HepG2 (cell line): ENCODE results near the gene PC. TPM values are rescaled to one million over a fixed set of nuclear protein-coding genes. Genes with fewer than 3 reads are reported as not detected.

Experiments used
- ATAC-seq: fragments of 200-7000 bp; cut with Tn5 transposase; 3 replicates; pipeline ENCODE4 v1.9.1; 2020; ENCODE audit warnings: mild to moderate bottlenecking, moderate library complexity
- BruUV-seq: library from RNA; stranded (reverse); fragments of 400-500 nt; replicated peaks from 2 replicates; lab custom pipeline; 2021; lab: Mats Ljungman, UMichigan
- CTCF ChIA-PET: fragments of 300-600 bp; formaldehyde crosslinking; extraction: SDS; loops from one replicate; lab custom pipeline; 2021; ENCODE audit warnings: low total read pairs, inconsistent platforms, low intra/inter-chr PET ratio; lab: Yijun Ruan, JAX
- POLR2A ChIA-PET: fragments of 350-600 bp; sonication (Branson Sonifier 250); formaldehyde crosslinking; loops from one replicate; lab custom pipeline; 2020; ENCODE audit warnings: antibody characterized with exemption, inconsistent platforms; lab: Yijun Ruan, JAX
- DNase-seq: peaks from one replicate; pipeline ENCODE4 v3.0.0-alpha.2; 2015; ENCODE audit warnings: low spot score
- FAIRE-seq: peaks from 3 replicates; lab custom pipeline; 2011; peaks lifted over from hg19 to GRCh38; lab: Jason Lieb, UNC
- H2AFZ ChIP-seq: one replicate; pipeline ENCODE4 v1.6.1; 2011; ENCODE audit warnings: low read length, inconsistent platforms
- H3K27ac ChIP-seq: fragments of 300-600 bp; 3 replicates; pipeline ENCODE4 v1.8.0; 2011; ENCODE audit warnings: mixed run types, mild to moderate bottlenecking, mixed read lengths, low read length, inconsistent platforms; ENCODE audit not compliant: insufficient read depth; ENCODE audit errors: extremely low read length
- H3K27me3 ChIP-seq, 2 experiments: fragments of 200-600 bp in 1 of 2; 2 replicates in 1 of 2; 3 replicates in 1 of 2; pipeline versions ENCODE4 v1.6.0 to v1.8.0; 2011; ENCODE audit warnings: low read length in 2 of 2, mild to moderate bottlenecking in 2 of 2, moderate library complexity in 2 of 2, inconsistent platforms in 1 of 2; ENCODE audit not compliant: insufficient read depth in 2 of 2, control insufficient read depth in 1 of 2
- H3K36me3 ChIP-seq, 2 experiments: fragments of 200-600 bp in 1 of 2; replicated peaks in 1 of 2; 2 replicates in 1 of 2; 3 replicates in 1 of 2; pipeline versions ENCODE4 v1.5.1 to v1.8.0; 2011; ENCODE audit warnings: low read length in 2 of 2, inconsistent platforms in 1 of 2; ENCODE audit not compliant: insufficient read depth in 2 of 2, control insufficient read depth in 1 of 2
- H3K4me1 ChIP-seq: 2 replicates; pipeline ENCODE4 v1.5.1; 2012; ENCODE audit warnings: low read length, inconsistent platforms; ENCODE audit not compliant: insufficient read depth
- H3K4me2 ChIP-seq: 2 replicates; pipeline ENCODE4 v1.6.0; 2011; ENCODE audit warnings: low read depth, low read length, inconsistent platforms
- H3K4me3 ChIP-seq, 3 experiments: fragments of 200-600 bp in 1 of 3; sonication (generic), shearing (Covaris generic) in 1 of 3; replicated peaks in 1 of 3; 2 replicates each; pipeline ENCODE4 v1.5.1; 2011 to 2016; ENCODE audit warnings: low read length in 3 of 3, inconsistent platforms in 2 of 3, low read depth in 2 of 3, mild to moderate bottlenecking in 2 of 3, control low read depth in 1 of 3, mixed read lengths in 1 of 3; ENCODE audit not compliant: insufficient read depth in 1 of 3
- H3K79me2 ChIP-seq: one replicate; pipeline ENCODE4 v1.6.1; 2011; ENCODE audit warnings: low read length, inconsistent platforms; ENCODE audit not compliant: insufficient read depth
- H3K9ac ChIP-seq: 2 replicates; pipeline ENCODE4 v1.6.0; 2011; ENCODE audit warnings: mild to moderate bottlenecking, low read depth, low read length, inconsistent platforms; ENCODE audit not compliant: insufficient read depth
- H3K9me3 ChIP-seq: 2 replicates; pipeline ENCODE4 v1.5.1; 2012; ENCODE audit warnings: mild to moderate bottlenecking, low read length
- H4K20me1 ChIP-seq: 2 replicates; pipeline ENCODE4 v1.6.0; 2011; ENCODE audit warnings: inconsistent platforms, mild to moderate bottlenecking, low read length, moderate library complexity; ENCODE audit not compliant: insufficient read depth
- AGO2 ChIP-seq: fragments of 200-400 bp; formaldehyde crosslinking; optimal IDR thresholded peaks from 2 replicates; pipeline ENCODE3; 2017; ENCODE audit warnings: mild to moderate bottlenecking, low read depth, low read length, moderate library complexity
- FOXA1 ChIP-seq, 2 experiments: fragments of 450-650 bp in 1 of 2; sonication (generic) in 1 of 2; formaldehyde crosslinking in 1 of 2; IDR thresholded peaks; 2 replicates each; pipeline versions ENCODE4 v1.4.0 to v1.6.1; 2016 to 2020; ENCODE audit warnings: missing genetic modification reagents in 1 of 2
- RARA ChIP-seq: IDR thresholded peaks from 2 replicates; pipeline ENCODE4 v1.6.1; 2016; ENCODE audit warnings: missing genetic modification reagents, missing compliant biosample characterization
- SNAPC2 ChIP-seq: sonication (generic); formaldehyde crosslinking; IDR thresholded peaks from 2 replicates; pipeline ENCODE4 v1.8.1; 2022; ENCODE audit warnings: mild to moderate bottlenecking, missing genetic modification reagents
- ZNF781 ChIP-seq: sonication (generic); formaldehyde crosslinking; IDR thresholded peaks from 2 replicates; pipeline ENCODE4 v1.5.1; 2020; ENCODE audit warnings: borderline replicate concordance, mild to moderate bottlenecking, missing genetic modification reagents; ENCODE audit errors: not compliant biosample characterization
- ZNF841 ChIP-seq: sonication (generic); formaldehyde crosslinking; IDR thresholded peaks from 2 replicates; pipeline ENCODE4 v1.8.1; 2023; ENCODE audit warnings: missing genetic modification reagents, borderline replicate concordance
- WGBS: methylation state at CpG from one replicate; pipeline ENCODE4 v1.1.6; 2017; ENCODE audit warnings: low lambda C conversion rate; 5-methylcytosine and 5-hydroxymethylcytosine counted together
- in situ Hi-C: cut with HindIII; loops from 2 replicates; pipeline ENCODE4 v1.10.0; 2017; ENCODE audit warnings: low pct_unique_long_range_greater_than_20kb; ENCODE audit not compliant: extremely low pct_ligation_motif_present
- intact Hi-C: fragments of 100-400 bp; cut with micrococcal nuclease; formaldehyde crosslinking; loops from one replicate; pipeline ENCODE4 v1.10.0; 2022; ENCODE audit not compliant: unreplicated experiment
- polyA plus RNA-seq, 8 experiments: library from polyadenylated mRNA; depleted of rRNA in 3 of 8; stranded (reverse) in 7 of 8; unstranded in 1 of 8; fragments of >200 nt; fragmentation: Illumina TruSeq in 4 of 8; extraction: Trizol in 4 of 8; gene quantifications; 2 replicates each; pipeline versions ENCODE4 v1.2.1 to v1.2.3, GENCODE V29; 2011 to 2016; ENCODE audit warnings: low read depth in 4 of 8, missing spikeins in 1 of 8, mixed read lengths in 1 of 8; ENCODE audit not compliant: insufficient read depth in 1 of 8
- total RNA-seq, 5 experiments: library from RNA; depleted of rRNA; stranded (reverse); fragments of >200 nt; fragmentation: Illumina TruSeq; extraction: Trizol; gene quantifications; 2 replicates each; pipeline ENCODE4 v1.2.3, GENCODE V29; 2016; ENCODE audit warnings: low read depth in 1 of 5
- TF ChIP-seq, protein P1 (sequence below): sonication (generic); formaldehyde crosslinking; IDR thresholded peaks from 2 replicates; pipeline ENCODE4 v1.4.0; 2020; ENCODE audit warnings: missing genetic modification reagents
- TF ChIP-seq, protein P2 (sequence below): sonication (generic); formaldehyde crosslinking; IDR thresholded peaks from 2 replicates; pipeline ENCODE4 v1.5.0; 2020; ENCODE audit warnings: missing genetic modification reagents, mild to moderate bottlenecking, borderline replicate concordance
- TF ChIP-seq, protein P3 (sequence below): IDR thresholded peaks from 2 replicates; pipeline ENCODE4 v1.6.1; 2016; ENCODE audit warnings: low read depth

Gene PC
- total and polyA plus RNA-seq, 2 of the 13 experiments (the other 11 are each of a cell fraction or from before 2014, with no cell fraction given), result 29.0 to 39.0 TPM

DNA sequence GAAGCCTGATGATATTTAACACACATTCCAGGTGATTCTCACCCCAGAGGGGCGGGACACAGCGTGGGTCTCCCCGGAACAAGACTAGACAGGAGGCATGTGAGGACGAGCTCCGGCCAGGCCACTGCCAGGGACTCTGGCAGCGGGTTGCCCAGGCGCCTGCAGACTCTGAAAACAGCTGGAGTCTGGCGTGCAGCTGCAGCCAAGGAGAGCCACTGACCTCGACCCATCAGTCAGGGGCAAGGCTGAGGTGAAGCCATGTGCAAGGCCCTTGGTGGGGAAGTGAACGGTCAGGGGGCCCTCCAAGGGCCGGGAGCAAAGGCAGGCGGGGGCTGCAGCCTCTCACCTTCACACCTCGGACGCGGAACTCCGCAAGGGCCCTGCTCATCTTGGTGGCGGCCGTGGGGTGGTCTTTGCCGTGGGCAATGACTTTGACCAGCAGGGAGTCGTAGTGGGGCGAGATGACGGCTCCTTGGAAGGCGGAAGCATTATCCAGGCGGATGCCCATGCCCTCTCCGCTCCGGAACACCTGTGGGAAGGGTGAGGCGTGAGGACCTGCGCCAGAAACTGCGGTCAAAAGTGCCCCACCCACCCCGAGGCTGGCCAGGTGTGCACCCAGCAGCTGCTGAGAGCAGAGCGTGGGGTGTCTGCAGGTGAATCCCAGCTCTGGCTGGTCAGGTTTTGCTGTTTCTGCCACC lies 94.6 kb downstream of the PC start:
- intact Hi-C loops, result no loop called here
- CTCF ChIA-PET, result no interaction called here

More for the DNA sequence above, 94.6 kb downstream of the PC start:
- TF ChIP-seq ZNF841 (CRISPR knock-in tag) (no peak), SNAPC2 (CRISPR knock-in tag) (no peak), FOXA1 (IDR thresholded peaks at IDR 0.05) (no peak), FOXA1 (CRISPR knock-in tag; IDR thresholded peaks at IDR 0.05) (no peak), RARA (CRISPR knock-in tag) (no peak), ZNF781 (CRISPR knock-in tag) (no peak), AGO2 (peak; percentile 50)
- TF ChIP-seq, protein P1, sequence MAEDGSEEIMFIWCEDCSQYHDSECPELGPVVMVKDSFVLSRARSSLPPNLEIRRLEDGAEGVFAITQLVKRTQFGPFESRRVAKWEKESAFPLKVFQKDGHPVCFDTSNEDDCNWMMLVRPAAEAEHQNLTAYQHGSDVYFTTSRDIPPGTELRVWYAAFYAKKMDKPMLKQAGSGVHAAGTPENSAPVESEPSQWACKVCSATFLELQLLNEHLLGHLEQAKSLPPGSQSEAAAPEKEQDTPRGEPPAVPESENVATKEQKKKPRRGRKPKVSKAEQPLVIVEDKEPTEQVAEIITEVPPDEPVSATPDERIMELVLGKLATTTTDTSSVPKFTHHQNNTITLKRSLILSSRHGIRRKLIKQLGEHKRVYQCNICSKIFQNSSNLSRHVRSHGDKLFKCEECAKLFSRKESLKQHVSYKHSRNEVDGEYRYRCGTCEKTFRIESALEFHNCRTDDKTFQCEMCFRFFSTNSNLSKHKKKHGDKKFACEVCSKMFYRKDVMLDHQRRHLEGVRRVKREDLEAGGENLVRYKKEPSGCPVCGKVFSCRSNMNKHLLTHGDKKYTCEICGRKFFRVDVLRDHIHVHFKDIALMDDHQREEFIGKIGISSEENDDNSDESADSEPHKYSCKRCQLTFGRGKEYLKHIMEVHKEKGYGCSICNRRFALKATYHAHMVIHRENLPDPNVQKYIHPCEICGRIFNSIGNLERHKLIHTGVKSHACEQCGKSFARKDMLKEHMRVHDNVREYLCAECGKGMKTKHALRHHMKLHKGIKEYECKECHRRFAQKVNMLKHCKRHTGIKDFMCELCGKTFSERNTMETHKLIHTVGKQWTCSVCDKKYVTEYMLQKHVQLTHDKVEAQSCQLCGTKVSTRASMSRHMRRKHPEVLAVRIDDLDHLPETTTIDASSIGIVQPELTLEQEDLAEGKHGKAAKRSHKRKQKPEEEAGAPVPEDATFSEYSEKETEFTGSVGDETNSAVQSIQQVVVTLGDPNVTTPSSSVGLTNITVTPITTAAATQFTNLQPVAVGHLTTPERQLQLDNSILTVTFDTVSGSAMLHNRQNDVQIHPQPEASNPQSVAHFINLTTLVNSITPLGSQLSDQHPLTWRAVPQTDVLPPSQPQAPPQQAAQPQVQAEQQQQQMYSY (CRISPR knock-in tag), result no peak
- TF ChIP-seq, protein P2, sequence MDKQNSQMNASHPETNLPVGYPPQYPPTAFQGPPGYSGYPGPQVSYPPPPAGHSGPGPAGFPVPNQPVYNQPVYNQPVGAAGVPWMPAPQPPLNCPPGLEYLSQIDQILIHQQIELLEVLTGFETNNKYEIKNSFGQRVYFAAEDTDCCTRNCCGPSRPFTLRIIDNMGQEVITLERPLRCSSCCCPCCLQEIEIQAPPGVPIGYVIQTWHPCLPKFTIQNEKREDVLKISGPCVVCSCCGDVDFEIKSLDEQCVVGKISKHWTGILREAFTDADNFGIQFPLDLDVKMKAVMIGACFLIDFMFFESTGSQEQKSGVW (CRISPR knock-in tag), result no peak
- TF ChIP-seq, protein P3, sequence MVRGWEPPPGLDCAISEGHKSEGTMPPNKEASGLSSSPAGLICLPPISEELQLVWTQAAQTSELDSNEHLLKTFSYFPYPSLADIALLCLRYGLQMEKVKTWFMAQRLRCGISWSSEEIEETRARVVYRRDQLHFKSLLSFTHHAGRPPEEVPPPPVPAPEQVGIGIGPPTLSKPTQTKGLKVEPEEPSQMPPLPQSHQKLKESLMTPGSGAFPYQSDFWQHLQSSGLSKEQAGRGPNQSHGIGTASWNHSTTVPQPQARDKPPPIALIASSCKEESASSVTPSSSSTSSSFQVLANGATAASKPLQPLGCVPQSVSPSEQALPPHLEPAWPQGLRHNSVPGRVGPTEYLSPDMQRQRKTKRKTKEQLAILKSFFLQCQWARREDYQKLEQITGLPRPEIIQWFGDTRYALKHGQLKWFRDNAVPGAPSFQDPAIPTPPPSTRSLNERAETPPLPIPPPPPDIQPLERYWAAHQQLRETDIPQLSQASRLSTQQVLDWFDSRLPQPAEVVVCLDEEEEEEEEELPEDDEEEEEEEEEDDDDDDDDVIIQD, result no peak
- peaks cover 23 to 40% of the 10 kb centered on the region in 2 experiments; a peak in 4 of 5 replicates for H3K36me3 ChIP-seq
- POLR2A ChIA-PET, result no interaction called here
- no peak overlapping the region for H3K27ac ChIP-seq
- H3K9me3 ChIP-seq, result no peaks in the 10 kb centered on the region
- DNase-seq, result no peak
- in situ Hi-C loops, result no loop called here
- 94% methylated on average over 25 of the region's 31 CpGs for WGBS
- 0 out of 2 replicates have a peak, but pooled peaks cover 3% of the 10 kb centered on the region for H4K20me1 ChIP-seq
- no peak overlapping the region for H2AFZ ChIP-seq
- peaks cover 2% of the 10 kb centered on the region; the same call in 1 of the 2 replicates for H3K4me1 ChIP-seq
- no peak overlapping the region for H3K4me3 ChIP-seq
- BruUV-seq, result no TSS peak
- FAIRE-seq, result no peak
- H3K27me3 ChIP-seq, result no peaks in the 10 kb centered on the region
- no peak overlapping the region for H3K4me2 ChIP-seq
- H3K79me2 ChIP-seq, result no peaks in the 10 kb centered on the region
- H3K9ac ChIP-seq, result no peak overlapping the region
- no peak for ATAC-seq
